Liver (tissue), 3 donors: ENCODE data around the gene MIB1.

ENCODE experiments used
- CTCF ChIP-seq: fragments of 150-350 bp; IDR thresholded peaks from 2 replicates; pipeline ENCODE4 v1.5.1; 2017; ENCODE audit warnings: improper control_type of control experiment, low read depth, low read length; ENCODE audit not compliant: missing input control
- EGR1 ChIP-seq, 2 donors: IDR thresholded peaks; 2 replicates each; pipeline ENCODE4 v1.6.1; 2016 to 2018; ENCODE audit warnings: antibody characterized with exemption in 2 of 2, low read depth in 2 of 2
- RAD21 ChIP-seq, 2 donors: IDR thresholded peaks; 2 replicates each; pipeline ENCODE4 v1.6.1; 2016; ENCODE audit warnings: antibody characterized with exemption in 2 of 2, mild to moderate bottlenecking in 2 of 2
- REST ChIP-seq: IDR thresholded peaks from 2 replicates; pipeline ENCODE4 v1.6.1; 2016; ENCODE audit warnings: antibody characterized with exemption, mild to moderate bottlenecking
- TAF1 ChIP-seq: conservative IDR thresholded peaks from 2 replicates; pipeline ENCODE4 v1.6.1; 2016; ENCODE audit warnings: antibody characterized with exemption, mild to moderate bottlenecking
- YY1 ChIP-seq: IDR thresholded peaks from 2 replicates; pipeline ENCODE4 v1.6.1; 2016; ENCODE audit warnings: antibody characterized with exemption, mild to moderate bottlenecking
- donor health status: healthy.
- donor health status: healthy.

- no peak for TF ChIP-seq REST
- peak; percentile 22 for TF ChIP-seq CTCF
- TF ChIP-seq RAD21 (IDR thresholded peaks at IDR 0.05), result peak; percentile 72 to 75
- TF ChIP-seq YY1, result no peak
- TF ChIP-seq TAF1, result no peak
- no peak for TF ChIP-seq EGR1 (IDR thresholded peaks at IDR 0.05; ENCODE audit: low read depth in 2 of 2)
Measured at GRCh38 chr18:21851327-21851961, 110.9 kb downstream of the MIB1 start.
